Heart left ventricle (tissue), 13 donors: ENCODE measurements around the gene POU3F1.

ENCODE experiments used
- POLR2A ChIP-seq, 2 donors: fragments of 450-650 bp; IDR thresholded peaks; one replicate each; pipeline ENCODE4 v1.6.1; 2017; ENCODE audit warnings: antibody characterized with exemption in 2 of 2, mild to moderate bottlenecking in 2 of 2, moderate library complexity in 2 of 2
- TF ChIP-seq, protein P1 (sequence below), 12 donors: fragments of 200-600 bp; sonication (generic) in 4 of 12; IDR thresholded peaks; one replicate each; pipeline versions ENCODE4 v1.5.0 to v1.8.0; 2018 to 2022; ENCODE audit warnings: antibody characterized with exemption in 12 of 12, mild to moderate bottlenecking in 5 of 12
- donor health status: ischemic (EF 13 %, LVEDD 7.1; RV severe dilation, severe dysfunction).
- donor health status: DM: no; HTN: yes; CAD: no.
- donor health status: DM: no; HTN: no; CAD: no.
- donor health status: ischemic (EF 25% LVEDD 6.9; RV normal size, moderate dysfunction).
- donor health status: ischemic (EF 25% LVEDD 5.7; RV mildly dilated, moderate dysfunction).
- donor health status: ischemic (EF 35%, LVEDD 5.7; RV mildly dilated, moderate dysfunction).
- donor health status: nonischemic (EF 11% LVEDD 7.7; RV severe dilation, severe dysfunction).
- donor health status: DM: yes; HTN: yes; CAD: no.
- donor health status: PGD.
- donor health status: ischemic (EF 29% LVEDD 5.4; RV normal size, mild dysfunction).
- donor health status: nonischemic (EF 23%, LVEDD 6.1; RV moderate dilation, normal function).

DNA sequence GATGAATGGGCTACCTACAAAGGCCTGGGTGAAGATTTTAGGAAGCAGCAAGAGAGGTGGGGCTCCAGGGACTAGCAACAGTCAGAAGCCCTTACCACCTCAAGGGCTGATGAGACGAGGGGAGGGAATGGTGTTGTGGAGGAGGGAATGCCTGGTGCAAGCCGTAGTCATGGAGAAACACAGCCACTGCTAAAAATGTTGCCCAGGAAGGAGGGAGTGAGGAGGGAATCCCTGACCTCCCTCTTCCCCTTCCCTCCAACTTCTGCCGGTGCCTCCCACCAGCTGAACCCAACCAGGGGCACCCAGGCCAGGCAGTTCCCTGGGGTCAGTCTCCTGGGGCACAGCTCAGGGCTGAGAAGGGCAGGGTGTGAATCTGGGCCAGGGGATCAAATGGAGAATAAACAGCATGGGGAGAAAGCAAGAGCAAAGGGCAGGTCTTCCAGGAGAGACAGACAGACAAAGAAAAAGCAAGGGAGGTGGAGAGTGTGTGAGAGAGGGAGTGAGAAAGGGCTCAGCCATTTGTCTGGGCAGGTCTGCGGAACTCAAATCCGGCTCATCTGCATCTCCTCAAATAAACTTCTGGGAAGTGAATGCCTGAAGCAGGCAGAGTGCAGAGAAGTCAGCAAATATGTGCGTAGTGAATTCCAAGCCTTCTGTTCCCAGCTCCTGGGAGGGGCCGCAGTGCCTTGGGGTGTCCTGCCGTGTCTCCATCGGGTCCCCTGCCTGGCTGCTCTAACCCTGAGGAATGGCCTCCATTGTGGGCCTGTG is 27.1 kb upstream of the POU3F1 start:
- TF ChIP-seq, protein P1, sequence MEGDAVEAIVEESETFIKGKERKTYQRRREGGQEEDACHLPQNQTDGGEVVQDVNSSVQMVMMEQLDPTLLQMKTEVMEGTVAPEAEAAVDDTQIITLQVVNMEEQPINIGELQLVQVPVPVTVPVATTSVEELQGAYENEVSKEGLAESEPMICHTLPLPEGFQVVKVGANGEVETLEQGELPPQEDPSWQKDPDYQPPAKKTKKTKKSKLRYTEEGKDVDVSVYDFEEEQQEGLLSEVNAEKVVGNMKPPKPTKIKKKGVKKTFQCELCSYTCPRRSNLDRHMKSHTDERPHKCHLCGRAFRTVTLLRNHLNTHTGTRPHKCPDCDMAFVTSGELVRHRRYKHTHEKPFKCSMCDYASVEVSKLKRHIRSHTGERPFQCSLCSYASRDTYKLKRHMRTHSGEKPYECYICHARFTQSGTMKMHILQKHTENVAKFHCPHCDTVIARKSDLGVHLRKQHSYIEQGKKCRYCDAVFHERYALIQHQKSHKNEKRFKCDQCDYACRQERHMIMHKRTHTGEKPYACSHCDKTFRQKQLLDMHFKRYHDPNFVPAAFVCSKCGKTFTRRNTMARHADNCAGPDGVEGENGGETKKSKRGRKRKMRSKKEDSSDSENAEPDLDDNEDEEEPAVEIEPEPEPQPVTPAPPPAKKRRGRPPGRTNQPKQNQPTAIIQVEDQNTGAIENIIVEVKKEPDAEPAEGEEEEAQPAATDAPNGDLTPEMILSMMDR (IDR thresholded peaks at IDR 0.05): no peak
- no peak for TF ChIP-seq POLR2A (IDR thresholded peaks at IDR 0.05)
